Epithelial cell of proximal tubule (primary cell): ENCODE measurements around the gene ATOSB. TPM values are rescaled to one million over a fixed set of nuclear protein-coding genes. Genes with fewer than 3 reads are reported as not detected.
A peak's percentile ranks its signal among the peaks of the same experiment; 100 is the strongest.

Experiments used
- DNase-seq: peaks from one replicate; pipeline ENCODE4 v3.0.0-alpha.2; 2011; ENCODE audit warnings: low read depth
- H3K4me3 ChIP-seq: 2 replicates; pipeline ENCODE4 v1.5.1; 2011; ENCODE audit warnings: low read depth, mild to moderate bottlenecking, low read length
- total RNA-seq: library from RNA; depleted of rRNA; stranded (reverse); fragments of >200 nt; gene quantifications from 2 replicates; pipeline ENCODE4 v1.2.3, GENCODE V29; 2015
- TF ChIP-seq, protein P1 (sequence below): conservative IDR thresholded peaks from 2 replicates; pipeline ENCODE4 v1.5.1; 2012; ENCODE audit warnings: low read depth, mild to moderate bottlenecking, low read length

ATOSB gene
- total RNA-seq, 1 donor from 2014 or later, result 27.7 TPM

DNA sequence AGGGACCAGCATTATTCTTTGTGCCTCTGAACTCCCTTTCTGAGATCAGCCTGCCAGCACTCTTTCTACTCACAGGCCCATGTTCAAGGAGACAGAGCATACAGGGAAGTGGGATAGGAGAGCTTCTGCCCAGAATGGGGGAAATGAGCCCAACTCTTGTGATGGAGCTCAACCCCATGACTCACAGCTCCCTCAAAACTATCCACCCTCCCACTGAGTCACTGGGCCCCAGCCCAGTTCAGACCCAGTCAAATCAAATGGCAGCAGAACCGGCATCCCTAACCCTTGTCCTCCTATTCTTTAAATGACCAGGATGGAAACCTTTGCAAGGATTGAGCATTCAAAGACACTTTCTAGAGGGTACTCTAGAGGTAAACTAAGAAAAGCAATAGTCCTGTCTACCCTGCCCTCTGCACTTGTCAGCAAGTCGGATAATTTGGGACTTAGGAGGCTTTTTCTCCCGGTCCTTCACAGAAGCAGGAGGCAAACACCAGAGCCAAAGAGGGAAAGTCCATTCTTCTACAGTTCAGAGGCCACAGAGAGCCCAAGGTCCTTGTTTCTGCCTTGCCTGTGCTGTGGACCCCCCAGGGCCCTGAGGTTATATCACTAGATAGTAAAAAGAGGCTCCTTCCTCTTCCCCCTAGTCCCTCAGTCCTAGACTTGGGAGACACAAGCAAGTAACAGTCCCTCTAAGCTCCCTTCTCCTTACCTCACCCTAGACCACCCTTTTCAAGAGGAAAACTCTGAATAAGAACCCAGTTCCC lies 3.2 kb downstream of the ATOSB start:
- peak overlapping the region; percentile 62 for H3K4me3 ChIP-seq
- no peak for DNase-seq
- TF ChIP-seq, protein P1, sequence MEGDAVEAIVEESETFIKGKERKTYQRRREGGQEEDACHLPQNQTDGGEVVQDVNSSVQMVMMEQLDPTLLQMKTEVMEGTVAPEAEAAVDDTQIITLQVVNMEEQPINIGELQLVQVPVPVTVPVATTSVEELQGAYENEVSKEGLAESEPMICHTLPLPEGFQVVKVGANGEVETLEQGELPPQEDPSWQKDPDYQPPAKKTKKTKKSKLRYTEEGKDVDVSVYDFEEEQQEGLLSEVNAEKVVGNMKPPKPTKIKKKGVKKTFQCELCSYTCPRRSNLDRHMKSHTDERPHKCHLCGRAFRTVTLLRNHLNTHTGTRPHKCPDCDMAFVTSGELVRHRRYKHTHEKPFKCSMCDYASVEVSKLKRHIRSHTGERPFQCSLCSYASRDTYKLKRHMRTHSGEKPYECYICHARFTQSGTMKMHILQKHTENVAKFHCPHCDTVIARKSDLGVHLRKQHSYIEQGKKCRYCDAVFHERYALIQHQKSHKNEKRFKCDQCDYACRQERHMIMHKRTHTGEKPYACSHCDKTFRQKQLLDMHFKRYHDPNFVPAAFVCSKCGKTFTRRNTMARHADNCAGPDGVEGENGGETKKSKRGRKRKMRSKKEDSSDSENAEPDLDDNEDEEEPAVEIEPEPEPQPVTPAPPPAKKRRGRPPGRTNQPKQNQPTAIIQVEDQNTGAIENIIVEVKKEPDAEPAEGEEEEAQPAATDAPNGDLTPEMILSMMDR, result no peak

DNA sequence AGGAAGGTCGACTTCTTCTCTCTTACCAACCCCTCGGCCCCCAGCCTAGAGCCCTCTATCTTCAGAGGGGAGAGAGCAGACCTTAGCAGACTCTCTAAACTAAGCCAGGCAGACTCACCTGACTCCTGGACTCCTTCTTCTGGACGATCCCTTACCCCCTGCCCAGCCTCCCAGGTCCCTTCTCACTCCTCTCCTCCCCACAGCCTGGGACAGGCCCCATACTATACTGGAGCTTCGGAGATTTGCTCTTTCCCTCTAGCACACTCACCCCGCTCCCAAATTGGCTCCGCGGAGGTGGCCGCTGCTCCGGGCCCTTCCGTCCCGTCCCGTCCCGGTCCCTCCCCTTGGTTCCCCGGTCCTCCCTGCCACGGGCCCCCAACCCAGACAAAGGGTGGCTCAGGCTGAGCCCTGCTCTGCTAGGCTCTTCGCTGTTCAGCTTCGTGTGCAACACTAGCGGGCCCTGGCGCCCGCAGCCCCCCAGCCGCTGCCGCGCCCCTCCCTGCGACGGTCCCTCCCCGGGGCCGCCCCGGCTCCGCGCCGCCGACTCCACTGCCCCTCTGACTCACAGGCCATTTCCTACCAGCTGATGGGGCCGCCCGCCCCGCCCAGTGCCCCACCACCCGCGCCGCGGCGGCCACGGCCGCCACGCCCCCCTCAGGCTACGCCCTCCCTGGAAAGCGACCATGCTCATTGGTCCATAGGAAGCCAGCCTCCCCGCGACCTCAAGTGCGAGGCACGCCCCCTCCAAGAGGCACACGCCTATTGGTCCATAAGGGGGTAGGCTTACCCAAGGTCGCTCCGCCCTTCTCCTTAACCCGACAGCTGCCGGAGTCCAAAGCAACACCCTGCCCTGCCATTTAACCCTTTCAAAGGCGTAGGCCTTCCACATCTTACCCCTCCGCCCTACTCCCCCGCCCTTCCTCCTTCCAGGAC lies 4.4 kb downstream of the ATOSB start:
- H3K4me3 ChIP-seq, result peak overlapping the region; percentile 97
- DNase-seq, result peak; percentile 80
- TF ChIP-seq, protein P1, result no peak

DNA sequence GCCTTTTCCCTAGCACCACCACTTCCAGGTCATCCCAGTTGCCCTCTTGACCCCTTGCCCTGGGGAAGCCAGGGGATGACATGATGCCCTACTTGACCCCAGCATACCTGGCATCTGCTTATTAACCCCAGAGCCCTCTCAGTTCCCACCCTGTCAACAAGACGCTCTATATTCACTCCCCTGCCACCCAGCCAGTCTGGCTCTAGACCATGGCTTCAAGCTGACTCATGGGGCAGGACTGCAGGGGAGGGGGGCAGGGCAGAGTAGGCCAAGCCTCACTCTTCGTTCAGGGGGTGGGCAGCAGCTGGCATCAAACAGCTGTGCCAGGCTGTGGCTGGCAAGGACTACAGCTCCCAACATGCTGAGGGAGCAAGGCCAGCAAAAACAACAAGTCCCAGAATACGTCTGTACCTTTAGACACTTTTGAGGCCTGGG lies 5.3 kb downstream of the ATOSB start:
- peak overlapping the region; percentile 97 for H3K4me3 ChIP-seq
- DNase-seq, result no peak
- TF ChIP-seq, protein P1, result no peak

DNA sequence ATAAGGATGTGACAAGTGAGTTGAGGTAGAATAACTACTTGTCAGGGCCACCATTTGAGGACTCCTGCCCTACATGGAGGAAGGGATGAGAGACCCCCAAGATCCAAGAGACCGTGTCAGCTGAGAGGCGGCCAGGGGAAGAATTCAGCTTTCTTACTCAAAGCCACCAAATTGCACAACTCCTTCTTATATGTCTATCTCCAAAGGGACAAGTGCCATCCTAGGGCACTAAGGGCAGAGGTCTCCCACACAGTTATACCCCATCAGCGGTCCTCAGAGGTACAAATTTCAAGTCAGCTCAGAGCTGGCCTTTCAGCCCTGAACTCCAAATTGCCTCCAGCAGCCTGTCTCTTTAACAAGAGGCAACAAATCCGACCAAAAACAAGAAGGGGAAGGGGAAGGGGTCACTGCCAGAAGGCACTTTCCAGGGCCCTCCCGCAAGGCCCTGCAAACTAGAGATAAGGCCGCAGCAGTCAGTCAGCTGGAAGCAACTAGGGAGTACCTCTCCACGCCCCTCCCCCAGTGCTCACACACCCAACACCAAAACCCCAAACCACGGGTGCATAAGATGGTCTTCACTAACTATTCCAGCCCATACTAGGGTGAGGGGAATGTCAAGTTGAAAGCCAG lies 6.6 kb downstream of the ATOSB start:
- no peak overlapping the region for H3K4me3 ChIP-seq
- no peak for DNase-seq
- TF ChIP-seq, protein P1, result no peak

DNA sequence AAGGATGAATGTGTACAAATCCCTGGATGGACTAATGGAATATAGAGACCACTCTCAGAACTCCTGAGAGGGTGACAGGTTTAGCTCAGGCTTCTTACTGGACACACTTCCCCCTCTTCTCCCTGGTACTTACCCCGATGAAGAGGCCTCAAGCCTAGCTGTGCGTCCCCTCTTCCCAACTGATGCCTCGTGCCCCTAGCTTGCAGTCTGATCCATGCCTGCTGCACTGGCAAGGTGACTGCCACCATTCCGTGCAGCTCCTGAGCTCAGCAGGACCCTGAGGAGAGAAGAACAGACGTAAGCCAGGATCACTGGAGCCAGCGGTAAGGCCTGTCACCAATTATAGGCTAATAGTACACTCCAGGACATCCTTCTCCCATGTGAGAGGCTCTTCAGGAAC lies 7.2 kb downstream of the ATOSB start:
- TF ChIP-seq, protein P1, result no peak
- no peak for DNase-seq
- no peak overlapping the region for H3K4me3 ChIP-seq

DNA sequence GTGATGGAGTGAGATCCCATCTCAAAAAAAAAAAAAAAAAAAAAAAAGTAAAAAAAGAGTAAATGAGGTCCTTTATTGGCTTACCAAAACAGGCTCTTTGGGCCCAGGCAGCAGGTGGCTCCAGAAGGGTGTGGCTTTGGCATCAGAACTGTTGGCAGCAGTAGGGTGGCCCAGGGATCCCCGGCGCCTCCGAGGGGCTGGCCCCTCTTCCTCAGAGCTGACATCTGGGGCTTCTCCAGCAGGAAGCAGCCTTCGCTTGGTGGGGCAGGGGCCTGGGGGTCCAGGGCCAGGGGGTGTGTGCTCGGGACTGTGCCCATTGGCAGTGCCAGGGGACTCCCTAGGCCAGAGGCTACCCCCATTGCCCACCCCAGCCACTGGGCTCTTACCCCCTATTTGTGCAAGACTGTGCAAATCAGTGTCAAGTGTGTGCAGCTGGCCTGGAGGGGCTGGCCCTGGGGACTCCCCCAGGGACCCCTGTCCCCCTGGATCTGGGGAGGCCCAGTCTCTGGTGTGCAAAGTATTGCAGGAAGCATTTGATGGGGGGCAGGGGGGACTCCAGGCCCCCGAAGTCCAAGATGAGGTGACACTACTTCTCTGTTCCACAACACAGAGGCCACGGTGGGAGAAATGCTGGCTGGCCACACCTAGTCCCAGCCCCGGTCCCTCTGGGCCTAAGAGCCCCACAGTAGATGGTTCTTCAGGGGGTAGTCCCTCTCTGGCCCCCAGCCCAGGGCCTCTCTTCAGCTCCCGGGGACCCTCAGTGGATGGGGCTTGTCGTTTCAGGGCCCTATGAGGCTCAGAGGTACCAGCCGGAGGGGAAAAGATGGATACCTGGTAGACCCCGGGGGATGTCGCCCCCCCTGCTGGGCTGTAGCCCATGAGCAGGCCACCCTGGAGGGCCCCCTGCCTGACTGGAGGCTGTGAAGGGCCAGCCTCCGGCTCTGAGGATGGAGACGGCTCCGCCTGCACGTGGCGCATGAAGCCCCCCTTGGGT lies 8.1 kb downstream of the ATOSB start:
- no peak overlapping the region for H3K4me3 ChIP-seq
- TF ChIP-seq, protein P1, result no peak
- no peak for DNase-seq
